GM21786 (cell line): ENCODE results near the gene MYO9B.
"Not testable (repeated sequence)": the region's sequence is repeated elsewhere in the genome, so short reads cannot be mapped to it uniquely, and the experiment has no call there.

ENCODE experiments used
- ATAC-seq: cut with Tn5 transposase; IDR thresholded peaks from one replicate; pipeline ENCODE4 v1.9.1; 2021; ENCODE audit not compliant: unreplicated experiment

Gene MYO9B

DNA sequence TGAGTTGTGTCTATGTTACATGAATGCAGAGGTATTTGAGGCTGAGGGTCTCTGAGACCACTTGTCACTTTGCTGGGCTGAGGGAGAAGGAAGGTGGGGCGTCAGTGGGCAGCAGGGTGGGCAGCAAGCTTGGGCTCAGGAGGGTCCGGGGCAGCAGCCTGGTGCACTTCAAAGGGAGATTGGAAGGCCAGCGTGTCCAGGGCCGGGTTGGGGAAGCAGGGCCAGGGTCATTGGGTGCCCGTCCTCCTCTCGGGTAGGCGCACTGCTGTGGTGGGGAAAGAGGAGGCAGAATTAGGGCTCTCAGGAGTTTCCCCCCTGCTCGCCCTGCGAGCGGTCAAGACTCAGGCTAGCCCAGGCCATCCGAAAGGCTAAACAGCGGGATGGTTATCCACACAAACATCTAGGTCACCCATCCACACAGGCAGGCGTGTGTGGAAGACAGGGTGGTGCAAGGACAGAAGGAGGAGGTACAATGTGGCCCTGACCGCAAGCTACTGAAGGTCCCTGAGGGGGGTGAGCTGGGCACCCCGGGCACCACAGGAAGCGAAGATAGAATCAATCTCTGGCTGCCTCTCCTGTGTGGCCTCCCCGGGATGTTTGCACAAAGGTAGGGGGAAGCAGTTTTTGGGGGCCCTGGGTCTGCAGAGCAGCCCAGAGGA, 37.7 kb downstream of the MYO9B start:
- ATAC-seq = no peak

DNA sequence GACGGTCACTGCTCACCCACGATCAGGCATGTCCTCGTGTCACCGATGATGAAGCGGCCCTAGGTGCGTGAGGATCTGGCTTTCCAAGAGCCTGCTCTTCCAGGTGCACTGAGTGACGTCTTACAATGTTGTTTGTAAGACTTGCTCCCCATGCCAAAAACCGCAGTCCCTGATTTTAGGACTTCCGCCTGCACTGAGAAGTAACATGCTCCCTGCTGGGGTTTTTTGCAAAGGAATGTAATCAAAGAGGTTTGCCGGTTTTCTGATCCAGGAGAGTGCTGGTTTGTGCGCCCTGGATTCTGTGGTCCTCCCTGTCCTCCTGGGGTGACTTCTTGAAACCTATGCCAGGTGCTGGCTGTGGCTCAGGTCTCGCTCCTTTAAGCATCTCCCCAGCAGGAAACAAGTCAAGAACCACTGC, 38.8 kb downstream of the MYO9B start:
- no peak for ATAC-seq

- no peak for ATAC-seq
Measured at GRCh38 chr19:17116996-17117702, 41.6 kb downstream of the MYO9B start.

DNA sequence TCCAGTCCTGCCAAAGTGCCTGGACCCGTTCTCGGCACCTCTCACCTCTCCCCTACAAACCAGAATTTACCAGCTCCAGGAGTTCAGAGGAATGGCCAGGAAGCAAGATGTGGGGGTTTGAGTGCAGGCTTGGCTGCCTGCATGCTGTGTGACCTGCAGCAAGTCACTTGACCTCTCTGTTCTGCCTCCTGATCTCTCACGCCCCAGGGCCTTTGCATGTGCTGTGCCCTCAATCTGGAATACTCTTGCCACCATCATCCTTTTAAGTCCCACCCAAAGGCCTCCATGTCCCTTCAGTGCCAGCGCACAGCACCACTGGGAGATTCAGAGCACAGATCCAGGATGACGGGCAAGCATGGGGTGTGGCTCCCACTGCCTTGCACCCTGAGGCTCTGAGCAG, 43.4 kb downstream of the MYO9B start:
- ATAC-seq = no peak

DNA sequence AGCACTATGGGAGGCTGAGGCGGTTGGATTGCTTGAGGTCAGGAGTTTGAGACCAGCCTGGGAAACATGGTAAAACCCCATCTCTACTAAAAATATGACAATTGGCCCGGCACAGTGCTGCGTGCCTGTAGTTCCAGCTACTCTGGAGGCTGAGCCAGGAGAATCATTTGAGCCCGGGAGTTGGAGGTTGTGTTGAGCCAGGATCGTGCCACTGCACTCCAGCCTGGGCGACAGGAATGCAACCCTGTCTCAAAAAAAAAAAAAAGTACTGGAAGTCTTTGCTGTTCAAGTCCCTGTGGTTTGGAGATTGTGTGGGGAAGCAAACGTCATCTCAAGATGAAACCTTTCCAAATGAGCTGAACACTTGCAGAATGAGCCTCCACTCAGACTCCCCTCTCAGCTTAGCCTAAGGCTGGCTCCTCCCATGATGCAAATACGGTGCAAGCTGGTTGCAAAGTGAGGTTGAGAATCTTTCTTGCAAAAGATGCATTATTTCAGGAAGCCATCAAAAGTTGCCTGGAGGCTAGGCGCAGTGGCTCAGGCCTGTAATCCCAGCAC, 46.2 kb downstream of the MYO9B start:
- ATAC-seq = no peak

DNA sequence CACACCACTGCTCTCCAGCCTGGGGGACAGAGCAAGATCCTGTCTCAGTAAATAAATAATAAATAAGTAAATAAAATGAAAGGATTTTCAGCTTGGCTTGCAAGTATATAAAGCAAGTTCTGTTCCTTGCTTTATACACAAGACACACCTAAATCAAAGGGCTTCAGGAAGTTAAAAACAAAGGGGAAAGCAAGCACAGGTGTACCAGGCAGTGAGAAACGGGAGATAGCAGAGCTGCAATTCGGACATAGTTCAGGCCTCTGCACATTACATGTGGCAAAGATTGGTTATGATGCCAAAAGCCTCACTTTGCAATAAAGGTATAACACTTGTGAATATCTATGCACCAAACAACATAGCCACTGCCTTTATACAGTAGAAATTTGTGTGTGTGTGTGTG, 47.5 kb downstream of the MYO9B start:
- no peak for ATAC-seq

DNA sequence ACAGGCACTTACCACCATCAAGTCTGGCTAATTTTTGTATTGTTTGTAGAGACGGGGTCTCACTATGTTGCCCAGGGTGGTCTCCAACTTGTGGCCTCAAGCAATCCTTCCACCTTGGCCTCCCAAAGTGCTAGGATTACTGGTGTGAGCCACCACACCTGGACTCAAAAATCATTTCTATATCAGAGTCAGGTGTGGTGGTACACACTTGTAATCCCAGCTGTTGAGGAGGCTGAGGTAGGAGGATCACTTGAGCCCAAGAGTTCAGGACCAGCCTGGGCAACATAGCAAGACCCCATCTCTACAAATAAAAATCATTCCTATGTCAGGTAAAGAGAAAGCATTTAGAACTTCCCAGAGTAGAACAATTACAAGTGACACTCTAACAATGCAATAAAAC, 48.4 kb downstream of the MYO9B start:
- no peak for ATAC-seq

DNA sequence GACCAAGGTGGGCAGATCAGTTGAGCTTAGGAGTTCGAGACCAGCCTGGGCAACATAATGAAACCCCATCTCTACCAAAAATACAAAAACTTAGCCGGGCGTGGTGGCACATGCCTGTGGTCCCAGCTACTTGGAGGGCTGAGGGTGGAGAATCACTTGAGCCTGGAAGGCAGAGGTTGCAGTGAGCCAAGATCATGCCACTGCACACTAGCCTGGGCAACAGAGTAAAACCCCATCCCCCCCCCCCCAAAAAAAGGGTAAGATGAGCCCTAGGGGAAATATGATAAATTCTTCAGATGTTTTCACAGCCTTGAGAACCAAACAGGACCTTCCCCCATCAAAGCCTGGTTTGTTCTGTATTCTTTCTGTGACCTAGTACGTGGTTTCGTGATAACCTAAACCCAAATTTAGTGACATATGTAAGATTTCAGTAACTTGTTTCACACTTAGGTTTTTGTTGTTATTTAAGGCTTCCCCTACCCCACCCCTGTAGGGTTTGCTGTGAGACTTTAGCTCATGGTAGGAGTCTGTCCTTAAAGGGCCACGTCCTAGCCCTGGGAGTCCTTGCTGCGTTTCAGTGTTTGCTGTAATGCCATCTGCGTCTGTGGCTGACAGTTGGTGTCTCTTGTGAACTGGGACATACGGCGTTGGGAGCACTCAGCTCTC, 49.6 kb downstream of the MYO9B start:
- ATAC-seq = peak; percentile 63

DNA sequence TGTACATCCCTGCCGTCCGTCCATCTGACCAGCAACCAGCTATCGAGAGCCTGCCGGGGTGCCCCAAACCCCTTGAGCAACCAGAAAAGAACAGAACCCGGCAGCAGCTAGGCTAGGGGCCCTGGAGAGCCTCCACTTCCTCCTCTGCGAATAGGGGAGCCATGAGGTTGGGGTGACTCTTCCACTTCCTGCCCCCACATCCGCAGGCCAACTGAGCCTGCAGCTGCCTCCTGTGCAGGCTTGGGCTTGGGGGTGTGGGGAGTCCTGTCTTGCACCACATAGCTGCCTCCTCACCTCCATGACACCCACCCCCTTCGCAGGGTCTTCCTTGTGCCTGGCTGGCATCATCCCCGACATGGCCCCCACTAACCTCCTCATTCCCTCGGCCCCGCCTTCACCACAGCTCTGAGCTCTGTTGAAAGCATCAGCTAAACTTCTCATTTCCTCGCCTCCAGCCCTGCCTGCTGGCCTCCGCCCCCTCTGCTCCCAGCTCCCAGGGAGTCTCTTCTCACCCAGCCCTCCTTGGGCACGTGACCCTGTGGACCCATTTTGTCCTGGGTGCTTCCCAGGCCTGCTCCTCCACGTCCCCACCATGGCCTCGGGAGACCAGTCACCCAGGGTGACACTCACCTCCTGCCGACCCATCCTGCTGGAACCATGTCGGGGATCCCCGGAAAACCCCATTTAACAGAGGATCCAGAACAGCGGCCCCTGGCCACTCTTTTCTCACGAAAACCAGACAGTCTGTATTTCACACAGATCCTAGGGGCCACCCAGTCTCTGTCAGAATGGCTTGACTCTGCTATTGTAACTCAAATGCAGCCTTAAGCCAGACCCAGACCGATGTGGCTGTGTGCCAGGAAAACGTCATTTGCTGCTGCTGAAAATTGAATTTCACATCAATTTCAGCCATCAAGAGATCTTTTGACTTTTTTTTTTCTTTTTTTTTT, 50.4 kb downstream of the MYO9B start:
- peak; percentile 42 for ATAC-seq

DNA sequence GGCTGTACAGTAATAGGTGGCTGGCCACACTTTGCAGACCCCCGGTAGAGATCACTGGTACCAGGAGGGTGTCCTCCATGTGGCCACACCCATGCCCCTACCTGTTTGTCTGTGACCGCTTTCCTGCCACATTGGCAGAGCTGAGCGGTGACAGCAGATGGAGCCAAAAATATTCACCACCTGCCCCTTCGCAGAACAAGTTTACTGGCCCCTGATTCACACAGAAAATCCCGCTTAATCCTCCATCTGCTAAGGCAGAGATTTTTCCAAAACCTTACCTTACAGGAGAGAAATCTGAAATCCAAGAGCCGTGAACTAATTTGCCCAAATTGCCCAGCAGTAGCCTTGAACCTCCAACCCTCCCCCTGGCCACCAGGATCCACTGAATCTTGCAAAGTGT, 52.1 kb downstream of the MYO9B start:
- no peak for ATAC-seq

GRCh38 chr19:17128403-17128802, 52.8 kb downstream of the MYO9B start:
- ATAC-seq = no peak

DNA sequence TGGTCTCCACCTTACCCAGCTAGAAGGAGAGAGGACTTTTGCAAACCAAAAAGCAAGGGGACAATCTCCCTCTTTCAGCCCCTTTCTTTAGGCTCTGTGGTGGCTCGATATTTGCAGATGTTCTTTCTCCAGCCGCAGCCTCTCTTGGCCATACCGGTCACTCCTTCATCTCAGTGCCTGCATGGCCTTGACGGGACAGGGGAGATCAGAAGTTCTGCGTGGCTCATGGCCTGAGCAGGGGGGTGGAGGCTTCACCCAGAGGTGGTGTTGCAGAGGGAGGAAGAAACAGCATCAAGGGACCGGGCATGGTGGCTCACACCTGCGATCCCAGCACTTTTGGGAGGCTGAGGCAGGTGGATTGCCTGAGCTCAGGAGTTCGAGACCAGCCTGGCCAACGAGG, 53.2 kb downstream of the MYO9B start:
- no peak for ATAC-seq

DNA sequence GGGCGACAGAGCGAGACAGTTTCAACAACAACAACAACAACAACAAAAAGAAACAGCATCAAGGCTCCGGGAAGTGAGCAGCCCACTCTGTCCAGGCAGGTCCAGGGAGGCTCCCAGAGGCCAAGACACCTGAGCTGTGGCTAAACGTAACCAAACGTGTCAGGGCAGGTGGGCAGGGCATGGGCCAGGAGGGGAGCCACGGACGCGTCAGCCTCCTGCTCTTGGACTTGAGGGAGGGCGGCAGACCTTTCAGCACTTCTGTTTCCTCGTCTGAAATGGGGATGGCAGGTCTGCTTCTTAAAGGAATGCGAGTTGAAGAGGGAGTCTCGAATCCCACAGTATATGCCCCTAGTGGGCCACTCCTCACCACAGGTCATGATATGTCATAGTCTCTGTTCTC, 53.8 kb downstream of the MYO9B start:
- no peak for ATAC-seq

GRCh38 chr19:17135001-17135853, 59.6 kb downstream of the MYO9B start:
- peak; percentile 76 for ATAC-seq

- no peak for ATAC-seq
Measured at GRCh38 chr19:17136021-17136420, 60.4 kb downstream of the MYO9B start.

- ATAC-seq = no peak
Measured at GRCh38 chr19:17136617-17137016, 61.0 kb downstream of the MYO9B start.

DNA sequence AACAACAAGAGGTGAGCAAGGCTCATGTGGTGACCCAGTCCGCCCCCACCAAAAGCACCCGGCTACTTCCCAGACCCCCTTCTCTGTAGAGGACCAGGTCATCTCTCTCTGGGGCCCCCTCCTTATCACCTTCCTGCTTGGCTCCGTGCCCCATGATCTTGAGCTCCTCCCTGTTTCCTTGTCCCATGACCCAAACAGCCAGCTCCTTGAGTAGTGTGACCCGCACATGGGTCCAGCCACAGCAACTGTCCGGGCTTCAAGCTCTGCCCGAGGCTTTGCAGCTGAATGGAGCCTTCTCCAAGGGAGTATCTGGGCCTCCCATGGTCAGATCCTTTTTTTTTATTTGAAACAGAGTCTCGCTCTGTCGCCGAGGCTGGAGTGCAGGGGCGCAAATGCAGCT, 61.8 kb downstream of the MYO9B start:
- ATAC-seq = no peak

DNA sequence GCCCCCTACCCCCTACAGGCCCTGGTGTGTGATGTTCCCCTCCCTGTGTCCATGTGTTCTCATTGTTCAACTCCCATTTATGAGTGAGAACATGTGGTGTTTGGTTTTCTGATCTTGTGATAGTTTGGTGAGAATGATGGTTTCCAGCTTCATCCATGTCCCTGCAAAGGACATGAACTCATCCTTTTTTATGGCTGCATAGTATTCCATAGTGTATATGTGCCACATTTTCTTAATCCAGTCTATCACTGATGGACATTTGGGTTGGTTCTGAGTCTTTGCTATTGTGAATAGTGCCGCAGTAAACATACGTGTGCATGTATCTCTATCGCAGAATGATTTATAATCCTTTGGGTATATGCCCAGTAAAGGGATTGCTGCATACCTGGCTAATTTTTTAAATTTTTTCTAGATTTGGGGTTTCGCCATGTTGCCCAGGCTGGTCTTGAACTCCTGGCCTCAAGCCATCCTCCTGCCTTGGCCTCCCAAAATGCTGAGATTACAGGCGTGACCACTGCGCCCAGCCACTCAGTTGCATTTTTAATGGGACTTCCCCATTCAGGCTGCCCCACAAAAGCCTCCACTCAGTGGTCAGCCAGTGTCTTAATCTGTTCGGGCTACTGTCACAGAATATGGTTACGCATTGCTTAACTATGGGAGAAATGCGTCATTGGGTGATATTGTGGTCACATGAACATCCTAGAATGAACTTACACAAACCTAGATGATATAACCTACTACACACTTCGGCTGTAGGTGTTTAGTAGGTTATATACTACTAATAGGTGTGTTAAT, 62.7 kb downstream of the MYO9B start:
- not testable (repeated sequence) for ATAC-seq

DNA sequence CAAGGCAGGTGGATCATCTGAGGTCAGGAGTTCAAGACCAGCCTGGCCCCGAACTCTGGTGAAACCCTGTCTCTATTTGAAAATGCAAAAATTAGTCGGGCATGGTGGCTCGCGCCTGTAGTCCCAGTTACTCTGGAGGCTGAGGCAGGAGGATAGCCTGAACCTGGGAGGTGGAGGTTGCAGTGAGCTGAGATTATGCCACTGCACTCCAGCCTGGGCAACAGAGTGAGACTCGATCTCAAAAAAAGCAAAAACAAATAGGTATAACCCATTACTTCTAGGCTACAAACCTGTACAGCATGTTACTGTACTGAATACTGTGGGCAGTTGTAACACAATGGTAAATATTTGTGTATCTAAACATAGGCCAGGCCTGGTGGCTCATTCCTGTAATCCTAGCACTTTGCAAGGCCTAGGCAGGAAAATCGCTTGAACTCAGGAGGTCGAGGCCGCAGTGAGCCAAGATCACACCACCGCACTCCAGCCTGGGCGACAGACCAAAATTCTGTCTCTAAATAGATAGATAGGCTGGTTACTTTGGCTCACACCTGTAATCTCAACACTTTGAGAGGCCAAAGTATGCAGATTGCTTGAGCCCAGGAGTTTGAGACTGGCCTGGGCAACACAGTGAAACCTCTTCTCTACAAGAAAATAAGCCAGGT, 63.5 kb downstream of the MYO9B start:
- no peak for ATAC-seq
